WERI-Rb-1 (cell line): ENCODE measurements around the gene DYNC1I1.

Source experiments
- DNase-seq: peaks from one replicate; pipeline ENCODE4 v3.0.0-alpha.2; 2020
- H3K27ac ChIP-seq: fragments of 250-450 bp; sonication (Bioruptor Pico); 2 replicates; pipeline ENCODE4 v1.5.1; 2020; ENCODE audit warnings: mild to moderate bottlenecking, moderate library complexity
- H3K27me3 ChIP-seq: fragments of 250-450 bp; sonication (Bioruptor Pico); 2 replicates; pipeline ENCODE4 v1.5.1; 2021; ENCODE audit warnings: mild to moderate bottlenecking, low read depth, moderate library complexity; ENCODE audit not compliant: insufficient read depth, severe bottlenecking
- H3K36me3 ChIP-seq: fragments of 250-450 bp; sonication (Bioruptor Pico); 2 replicates; pipeline ENCODE4 v1.5.1; 2020; ENCODE audit warnings: mild to moderate bottlenecking, moderate library complexity
- H3K4me3 ChIP-seq: 2 replicates; pipeline ENCODE4 v1.5.1; 2011; ENCODE audit warnings: low read depth, mild to moderate bottlenecking, control low read depth, low read length
- H3K9me3 ChIP-seq: fragments of 250-450 bp; sonication (Bioruptor Pico); 2 replicates; pipeline ENCODE4 v1.5.1; 2021; ENCODE audit warnings: mild to moderate bottlenecking, moderate library complexity; ENCODE audit not compliant: severe bottlenecking
- CTCF ChIP-seq: IDR thresholded peaks from 2 replicates; pipeline ENCODE4 v1.5.1; 2011; ENCODE audit warnings: low read depth, mild to moderate bottlenecking, control low read depth, inconsistent platforms, low read length

Gene DYNC1I1

GRCh38 chr7:95999481-95999880 lies 227.1 kb downstream of the DYNC1I1 start:
- no peaks in the 10 kb centered on the region for H3K36me3 ChIP-seq
- no peak for TF ChIP-seq CTCF
- DNase-seq = no peak
- H3K4me3 ChIP-seq = no peak overlapping the region
- H3K27ac ChIP-seq = no peak overlapping the region
- H3K9me3 ChIP-seq = no peaks in the 10 kb centered on the region
- H3K27me3 ChIP-seq = no peaks in the 10 kb centered on the region

DNA sequence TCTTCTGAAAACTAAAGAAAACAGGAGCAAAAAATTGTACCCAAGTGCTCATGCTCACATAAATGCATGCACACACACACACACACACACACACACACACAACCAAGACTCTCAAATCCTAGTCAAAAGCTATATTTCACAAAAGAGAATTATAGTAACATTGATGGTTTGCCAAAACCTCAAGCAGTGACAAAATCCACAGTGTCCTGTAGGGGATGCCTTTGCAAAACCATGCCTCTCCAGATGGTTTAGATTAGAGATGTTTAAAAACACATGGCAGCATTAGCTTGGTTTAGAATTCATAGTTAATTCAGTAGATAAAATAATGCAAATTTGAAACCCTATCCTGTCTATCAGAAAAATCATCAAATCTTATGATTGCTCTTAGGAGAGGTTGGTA lies 232.2 kb downstream of the DYNC1I1 start:
- H3K27ac ChIP-seq = no peak overlapping the region
- no peak for TF ChIP-seq CTCF
- DNase-seq = no peak
- no peaks in the 10 kb centered on the region for H3K36me3 ChIP-seq
- H3K4me3 ChIP-seq = no peak overlapping the region
- H3K27me3 ChIP-seq = no peaks in the 10 kb centered on the region
- H3K9me3 ChIP-seq = no peaks in the 10 kb centered on the region

DNA sequence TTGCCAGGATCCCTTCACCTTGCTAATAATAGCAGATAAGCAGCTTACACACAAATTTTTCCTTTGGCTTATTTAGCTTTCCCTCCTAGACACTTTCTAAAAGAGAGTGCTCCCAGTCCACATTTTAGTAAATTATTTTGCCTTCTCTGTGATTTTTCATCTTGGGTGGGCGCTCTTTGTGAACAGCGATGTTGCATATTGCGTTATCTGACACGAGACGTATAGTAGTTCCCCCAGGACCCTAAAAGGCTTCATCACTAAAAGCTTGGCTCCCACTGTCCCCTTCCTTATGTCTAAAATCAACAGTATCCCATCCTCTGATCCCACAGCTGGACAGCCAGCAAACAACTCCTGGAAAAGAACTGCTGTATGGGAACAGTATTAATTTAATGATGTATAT lies 232.9 kb downstream of the DYNC1I1 start:
- H3K27me3 ChIP-seq = no peaks in the 10 kb centered on the region
- TF ChIP-seq CTCF = no peak

GRCh38 chr7:96009148-96009547 lies 236.8 kb downstream of the DYNC1I1 start:
- no peak for TF ChIP-seq CTCF
- Histone ChIP-seq H3K4me3 (no peak overlapping the region), H3K36me3 (no peaks in the 10 kb centered on the region), H3K27ac (no peak overlapping the region), H3K9me3 (no peaks in the 10 kb centered on the region), H3K27me3 (no peaks in the 10 kb centered on the region)
- no peak for DNase-seq

More for the DNA sequence above, 232.9 kb downstream of the DYNC1I1 start:
- H3K9me3 ChIP-seq = no peaks in the 10 kb centered on the region
- no peak overlapping the region for H3K27ac ChIP-seq
- H3K36me3 ChIP-seq = no peaks in the 10 kb centered on the region
- DNase-seq = no peak
- H3K4me3 ChIP-seq = no peak overlapping the region

- no peak for TF ChIP-seq CTCF
Measured at GRCh38 chr7:96013836-96014235, 241.5 kb downstream of the DYNC1I1 start.

DNA sequence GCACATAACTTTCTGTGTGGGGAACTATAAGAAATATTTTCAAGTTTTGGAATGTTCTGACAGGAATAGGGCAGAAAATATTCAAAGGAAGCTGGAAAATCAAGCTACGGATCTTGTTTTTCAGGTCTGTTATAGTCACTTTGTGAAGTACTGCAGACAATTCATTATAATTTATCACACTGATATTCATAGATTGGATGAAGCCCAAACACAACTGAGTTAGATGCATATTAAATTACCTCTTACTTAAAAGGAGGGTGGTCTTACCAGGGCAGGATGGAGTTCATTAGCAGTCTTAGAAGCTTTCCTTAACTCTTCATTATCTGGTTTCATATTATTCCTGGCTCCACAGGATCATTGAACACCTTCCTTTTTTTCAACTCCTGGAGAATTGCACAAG lies 242.3 kb downstream of the DYNC1I1 start:
- TF ChIP-seq CTCF = no peak
- no peak for DNase-seq
- Histone ChIP-seq H3K36me3 (no peaks in the 10 kb centered on the region), H3K9me3 (no peaks in the 10 kb centered on the region), H3K4me3 (no peak overlapping the region), H3K27me3 (no peaks in the 10 kb centered on the region), H3K27ac (no peak overlapping the region)

More at GRCh38 chr7:96013836-96014235, 241.5 kb downstream of the DYNC1I1 start:
- H3K27me3 ChIP-seq = no peaks in the 10 kb centered on the region
- DNase-seq = no peak
- no peak overlapping the region for H3K4me3 ChIP-seq
- H3K9me3 ChIP-seq = no peaks in the 10 kb centered on the region
- no peak overlapping the region for H3K27ac ChIP-seq
- H3K36me3 ChIP-seq = no peaks in the 10 kb centered on the region
